Measurements from ENCODE around the gene WDR46. TPM values are rescaled to one million over a fixed set of nuclear protein-coding genes. Genes with fewer than 3 reads are reported as not detected.

The WDR46 gene
- total RNA-seq, 1 experiment from 2014 or later, result 77.9 TPM

Other genes starting within 250 kb of the WDR46 start
- 0.31 and 0.34 TPM in 2 replicates for gene HLA-DPA1, start 215.6 kb downstream of the WDR46 start, total RNA-seq (2014; rRNA removed; shearing (Covaris generic))
- gene HLA-DPB1, start 213.2 kb downstream of the WDR46 start, total RNA-seq (2014; rRNA removed; shearing (Covaris generic)), result 0.10 TPM in 1 of 2 replicates, not detected in the other
- gene COL11A2, start 96.8 kb downstream of the WDR46 start, total RNA-seq (2014; rRNA removed; shearing (Covaris generic)), result 0.79 and 1.7 TPM in 2 replicates
- 14.1 and 20.4 TPM in 2 replicates for gene RXRB, start 88.6 kb downstream of the WDR46 start, total RNA-seq (2014; rRNA removed; shearing (Covaris generic))
- gene SLC39A7, start 88.4 kb downstream of the WDR46 start, total RNA-seq (2014; rRNA removed; shearing (Covaris generic)), result 77.7 and 120 TPM in 2 replicates
- gene HSD17B8, start 84.6 kb downstream of the WDR46 start, total RNA-seq (2014; rRNA removed; shearing (Covaris generic)), result 0.19 TPM in 1 of 2 replicates, not detected in the other
- 16.2 and 19.7 TPM in 2 replicates for gene RING1, start 80.7 kb downstream of the WDR46 start, total RNA-seq (2014; rRNA removed; shearing (Covaris generic))
- gene VPS52, start 17.4 kb downstream of the WDR46 start, total RNA-seq (2014; rRNA removed; shearing (Covaris generic)), result 23.2 and 34.3 TPM in 2 replicates
- gene RPS18, start 17.2 kb downstream of the WDR46 start, total RNA-seq (2014; rRNA removed; shearing (Covaris generic)), result 2,019 and 2,446 TPM in 2 replicates
- 0.07 TPM in 2 replicates for gene B3GALT4, start 12.1 kb downstream of the WDR46 start, total RNA-seq (2014; rRNA removed; shearing (Covaris generic))
- 85.3 and 93.7 TPM in 2 replicates for gene PFDN6, start 362 bp upstream of the WDR46 start, total RNA-seq (2014; rRNA removed; shearing (Covaris generic))
- 17.7 and 18.3 TPM in 2 replicates for gene RGL2, start 9.7 kb upstream of the WDR46 start, total RNA-seq (2014; rRNA removed; shearing (Covaris generic))
- 59.4 and 61.6 TPM in 2 replicates for gene TAPBP, start 24.8 kb upstream of the WDR46 start, total RNA-seq (2014; rRNA removed; shearing (Covaris generic))
- gene ZBTB22, start 28.5 kb upstream of the WDR46 start, total RNA-seq (2014; rRNA removed; shearing (Covaris generic)), result 7.6 and 8.8 TPM in 2 replicates
- 56.2 and 60.0 TPM in 2 replicates for gene DAXX, start 33.7 kb upstream of the WDR46 start, total RNA-seq (2014; rRNA removed; shearing (Covaris generic))
- 53.2 and 55.6 TPM in 2 replicates for gene KIFC1, start 102.6 kb upstream of the WDR46 start, total RNA-seq (2014; rRNA removed; shearing (Covaris generic))
- gene PHF1, start 121.8 kb upstream of the WDR46 start, total RNA-seq (2014; rRNA removed; shearing (Covaris generic)), result 36.0 and 40.8 TPM in 2 replicates
- 298 and 347 TPM in 2 replicates for gene CUTA, start 128.9 kb upstream of the WDR46 start, total RNA-seq (2014; rRNA removed; shearing (Covaris generic))
- 1.8 and 2.5 TPM in 2 replicates for gene SYNGAP1, start 130.8 kb upstream of the WDR46 start, total RNA-seq (2014; rRNA removed; shearing (Covaris generic))
- gene ZBTB9, start 165.3 kb upstream of the WDR46 start, total RNA-seq (2014; rRNA removed; shearing (Covaris generic)), result 5.3 and 7.4 TPM in 2 replicates

Data from A172 (cell line).